NCI-H1105 treated with DMSO at 0.1 percent for 48 hours (cell line): ENCODE data around the gene TMEM161A.
"Not testable (repeated sequence)": the region's sequence is repeated elsewhere in the genome, so short reads cannot be mapped to it uniquely, and the experiment has no call there.

ENCODE experiments used
- DNase-seq: peaks from one replicate; lab custom pipeline; 2025; lab: John Stamatoyannopoulos, UW

The TMEM161A gene

GRCh38 chr19:19138109-19138981, at the start of gene TMEM161A:
Gene TMEM161A, minus strand, starts transcription at chr19:19138478. Its CDS starts 50 bp downstream, at chr19:19138428.
- DNase-seq: peak; percentile 95

GRCh38 chr19:19186742-19187141, 48.5 kb upstream of the TMEM161A start:
- DNase-seq: no peak

- no peak for DNase-seq
Observed at GRCh38 chr19:19185853-19186740, 47.8 kb upstream of the TMEM161A start.

GRCh38 chr19:19181488-19181998, 43.3 kb upstream of the TMEM161A start:
- DNase-seq: no peak

- DNase-seq: no peak
Observed at GRCh38 chr19:19179548-19180441, 41.5 kb upstream of the TMEM161A start.

- no peak for DNase-seq
Observed at GRCh38 chr19:19176950-19177349, 38.7 kb upstream of the TMEM161A start.

- DNase-seq: not testable (repeated sequence)
Observed at GRCh38 chr19:19173243-19173642, 35.0 kb upstream of the TMEM161A start.

- DNase-seq: no peak
Observed at GRCh38 chr19:19171821-19172532, 33.7 kb upstream of the TMEM161A start.

- no peak for DNase-seq
Observed at GRCh38 chr19:19170873-19171672, 32.8 kb upstream of the TMEM161A start.

- peak; percentile 68 for DNase-seq
Observed at GRCh38 chr19:19170053-19170872, 32.0 kb upstream of the TMEM161A start, which contains the start of gene MEF2B. Gene MEF2B, minus strand, starts transcription at chr19:19170263. Its CDS starts 19,528 bp downstream, at chr19:19150735.

GRCh38 chr19:19169236-19170052, 31.2 kb upstream of the TMEM161A start:
- no peak for DNase-seq

GRCh38 chr19:19167612-19168011, 29.3 kb upstream of the TMEM161A start:
- DNase-seq: no peak

GRCh38 chr19:19165396-19165795, 27.1 kb upstream of the TMEM161A start:
- no peak for DNase-seq

- no peak for DNase-seq
Observed at GRCh38 chr19:19162495-19162894, 24.2 kb upstream of the TMEM161A start.

- DNase-seq: no peak
Observed at GRCh38 chr19:19160461-19161035, 22.3 kb upstream of the TMEM161A start.

GRCh38 chr19:19159534-19159933, 21.3 kb upstream of the TMEM161A start:
- DNase-seq: no peak

GRCh38 chr19:19157808-19158207, 19.5 kb upstream of the TMEM161A start:
- no peak for DNase-seq
